GM10266 (cell line): ENCODE results near the gene DOCK3.

Experiments
- DNase-seq: peaks from one replicate; pipeline ENCODE4 v3.0.0; 2012; ENCODE audit errors: extremely low spot score
- CTCF ChIP-seq: IDR thresholded peaks from 2 replicates; pipeline ENCODE4 v1.5.1; 2012; ENCODE audit warnings: mild to moderate bottlenecking, low read depth; ENCODE audit not compliant: control insufficient read depth, insufficient read depth; ENCODE audit errors: missing control alignments

Gene DOCK3

GRCh38 chr3:50714946-50715345 is 40.2 kb downstream of the DOCK3 start:
- TF ChIP-seq CTCF: no peak
- no peak for DNase-seq

- TF ChIP-seq CTCF: no peak
- DNase-seq: no peak
Measured at GRCh38 chr3:50724831-50725230, 50.1 kb downstream of the DOCK3 start.

- DNase-seq: no peak
- TF ChIP-seq CTCF: no peak
Measured at GRCh38 chr3:50734985-50735384, 60.3 kb downstream of the DOCK3 start.

- no peak for TF ChIP-seq CTCF
- DNase-seq: no peak
Measured at GRCh38 chr3:50737193-50737905, 62.6 kb downstream of the DOCK3 start.

- TF ChIP-seq CTCF: no peak
- DNase-seq: no peak
Measured at GRCh38 chr3:50737906-50738598, 63.3 kb downstream of the DOCK3 start.

- no peak for TF ChIP-seq CTCF
- DNase-seq: no peak
Measured at GRCh38 chr3:50743643-50744042, 68.9 kb downstream of the DOCK3 start.

GRCh38 chr3:50749822-50750221 is 75.1 kb downstream of the DOCK3 start:
- TF ChIP-seq CTCF: no peak
- DNase-seq: no peak
